HCT116 (cell line): ENCODE data around the gene NTSR1. TPM values are rescaled to one million over a fixed set of nuclear protein-coding genes. Genes with fewer than 3 reads are reported as not detected.

ENCODE experiments used
- ATAC-seq: fragments of 200-7000 bp; cut with Tn5 transposase; 2 replicates; pipeline ENCODE4 v1.9.1; 2020; ENCODE audit warnings: mild to moderate bottlenecking, moderate library complexity
- BruUV-seq: library from RNA; stranded (reverse); fragments of 400-500 nt; replicated peaks from 2 replicates; lab custom pipeline; 2021; lab: Mats Ljungman, UMichigan
- CTCF ChIA-PET: fragments of 300-600 bp; sonication (Branson Sonifier 250); formaldehyde crosslinking; loops from one replicate; lab custom pipeline; 2021; ENCODE audit warnings: antibody characterized with exemption; lab: Charles Lee
- POLR2A ChIA-PET: fragments of 300-600, 350-600 bp; sonication (Branson Sonifier 250); formaldehyde crosslinking; loops from one replicate; lab custom pipeline; 2021; ENCODE audit warnings: antibody characterized with exemption; lab: Charles Lee
- RAD21 ChIA-PET, 2 experiments: fragments of 300-600 bp; sonication (Branson Sonifier 250); formaldehyde crosslinking; loops; one replicate each; lab custom pipeline; 2023; ENCODE audit warnings: low total read pairs in 2 of 2; ENCODE audit not compliant: uncharacterized antibody in 2 of 2, unreplicated experiment in 2 of 2, low non-redundant PET in 1 of 2; lab: Charles Lee
- DNase-seq: peaks from one replicate; pipeline ENCODE4 v3.0.0-alpha.2; 2010; ENCODE audit warnings: low read depth, low spot score
- H2AFZ ChIP-seq: fragments of 200-600 bp; shearing (Covaris generic), sonication (generic); 2 replicates; pipeline ENCODE4 v1.6.1; 2017; ENCODE audit warnings: low read depth, mixed run types, mixed read lengths, antibody characterized with exemption, low read length; ENCODE audit not compliant: poor library complexity, severe bottlenecking
- H3K27ac ChIP-seq: 2 replicates; pipeline ENCODE4 v1.5.1; 2012; ENCODE audit warnings: low read depth, low read length
- H3K27me3 ChIP-seq: fragments of 200-600 bp; sonication (generic); 2 replicates; pipeline ENCODE4 v1.6.1; 2016; ENCODE audit warnings: mixed run types, low read length, mixed read lengths; ENCODE audit not compliant: insufficient read depth
- H3K36me3 ChIP-seq, 2 experiments: fragments of 200-500 bp in 1 of 2; fragments of 200-600 bp in 1 of 2; sonication (Bioruptor generic) in 1 of 2; sonication (generic) in 1 of 2; 2 replicates each; pipeline versions ENCODE4 v1.5.1 to v1.6.1; 2014 to 2016; ENCODE audit warnings: low read length in 2 of 2, inconsistent platforms in 1 of 2, mixed read lengths in 1 of 2, mixed run types in 1 of 2; ENCODE audit not compliant: insufficient read depth in 2 of 2, control insufficient read depth in 1 of 2
- H3K4me1 ChIP-seq, 2 experiments: fragments of 200-600 bp in 1 of 2; sonication (generic) in 1 of 2; 2 replicates each; pipeline versions ENCODE4 v1.5.1 to v1.6.1; 2012 to 2017; ENCODE audit warnings: low read length in 2 of 2, inconsistent platforms in 1 of 2, mild to moderate bottlenecking in 1 of 2, mixed read lengths in 1 of 2, mixed run types in 1 of 2, moderate library complexity in 1 of 2; ENCODE audit not compliant: insufficient read depth in 2 of 2, control insufficient read depth in 1 of 2
- H3K4me2 ChIP-seq: fragments of 200-600 bp; sonication (generic); 2 replicates; pipeline ENCODE4 v1.6.1; 2017; ENCODE audit warnings: mixed run types, low read length, mixed read lengths
- H3K4me3 ChIP-seq, 2 experiments: fragments of 200-600 bp in 1 of 2; sonication (generic) in 1 of 2; replicated peaks in 1 of 2; 2 replicates each; pipeline ENCODE4 v1.5.1; 2011 to 2016; ENCODE audit warnings: low read length in 2 of 2, control low read depth in 1 of 2, low read depth in 1 of 2, mild to moderate bottlenecking in 1 of 2, mixed read lengths in 1 of 2, mixed run types in 1 of 2
- H3K79me2 ChIP-seq: fragments of 200-600 bp; sonication (generic); 2 replicates; pipeline ENCODE4 v1.6.1; 2017; ENCODE audit warnings: mild to moderate bottlenecking, mixed run types, low read length, moderate library complexity, mixed read lengths; ENCODE audit not compliant: insufficient read depth
- H3K9ac ChIP-seq: fragments of 200-600 bp; sonication (generic); 2 replicates; pipeline ENCODE4 v1.6.1; 2016; ENCODE audit warnings: low read length, mixed read lengths
- H3K9me2 ChIP-seq: fragments of 200-600 bp; sonication (generic), shearing (Covaris generic); 2 replicates; pipeline ENCODE4 v1.6.1; 2017; ENCODE audit warnings: mixed run types, mild to moderate bottlenecking, moderate library complexity; ENCODE audit not compliant: insufficient read depth
- H3K9me3 ChIP-seq, 2 experiments: fragments of 200-500 bp in 1 of 2; fragments of 200-600 bp in 1 of 2; sonication (Bioruptor generic) in 1 of 2; sonication (generic) in 1 of 2; 2 replicates each; pipeline ENCODE4 v1.6.1; 2014 to 2017; ENCODE audit warnings: low read length in 2 of 2, mixed read lengths in 2 of 2, inconsistent platforms in 1 of 2, low read depth in 1 of 2, mild to moderate bottlenecking in 1 of 2, mixed run types in 1 of 2, moderate library complexity in 1 of 2; ENCODE audit not compliant: control insufficient read depth in 1 of 2, insufficient read depth in 1 of 2
- H4K20me1 ChIP-seq: fragments of 200-600 bp; sonication (generic), shearing (Covaris generic); 2 replicates; pipeline ENCODE4 v1.6.1; 2017; ENCODE audit warnings: mixed run types, mild to moderate bottlenecking, moderate library complexity; ENCODE audit not compliant: insufficient read depth
- ATF3 ChIP-seq: IDR thresholded peaks from 2 replicates; pipeline ENCODE4 v1.6.1; 2012
- CEBPB ChIP-seq: IDR thresholded peaks from 2 replicates; pipeline ENCODE4 v1.6.1; 2012; ENCODE audit warnings: low read depth
- CTCF ChIP-seq, 3 experiments: fragments of 200-600 bp in 1 of 3; sonication (generic) in 1 of 3; IDR thresholded peaks in 2 of 3; conservative IDR thresholded peaks in 1 of 3; 2 replicates each; pipeline ENCODE4 v1.5.1; 2012 to 2017; ENCODE audit warnings: low read depth in 2 of 3, low read length in 2 of 3, antibody characterized with exemption in 1 of 3, borderline replicate concordance in 1 of 3, control low read depth in 1 of 3, mild to moderate bottlenecking in 1 of 3, mixed read lengths in 1 of 3, mixed run types in 1 of 3, moderate library complexity in 1 of 3; ENCODE audit not compliant: insufficient read depth in 1 of 3
- EGR1 ChIP-seq: IDR thresholded peaks from 2 replicates; pipeline ENCODE4 v1.6.1; 2012; ENCODE audit warnings: low read depth
- ELF1 ChIP-seq: IDR thresholded peaks from 2 replicates; pipeline ENCODE4 v1.6.1; 2012; ENCODE audit warnings: low read depth, borderline replicate concordance
- EZH2 ChIP-seq: fragments of 200-600 bp; sonication (generic); IDR thresholded peaks from 2 replicates; pipeline ENCODE4 v1.6.1; 2017; ENCODE audit warnings: antibody characterized with exemption, mixed run types
- FOSL1 ChIP-seq: IDR thresholded peaks from 2 replicates; pipeline ENCODE4 v1.6.1; 2012; ENCODE audit warnings: low read depth
- JUND ChIP-seq: IDR thresholded peaks from 2 replicates; pipeline ENCODE4 v1.6.1; 2012
- POLR2A ChIP-seq: IDR thresholded peaks from 2 replicates; pipeline ENCODE4 v1.7.0; 2011; ENCODE audit warnings: borderline replicate concordance; ENCODE audit not compliant: insufficient read depth, insufficient read length; ENCODE audit errors: extremely low read depth
- POLR2AphosphoS5 ChIP-seq: IDR thresholded peaks from 2 replicates; pipeline ENCODE4 v1.6.1; 2011; ENCODE audit warnings: mild to moderate bottlenecking, low read depth, low read length, moderate library complexity
- SIN3A ChIP-seq: IDR thresholded peaks from 2 replicates; pipeline ENCODE4 v1.6.1; 2012; ENCODE audit warnings: low read depth
- SP1 ChIP-seq: IDR thresholded peaks from 2 replicates; pipeline ENCODE4 v1.6.1; 2012; ENCODE audit warnings: low read depth
- SRF ChIP-seq: IDR thresholded peaks from 2 replicates; pipeline ENCODE4 v1.6.1; 2012; ENCODE audit warnings: low read depth
- YY1 ChIP-seq: IDR thresholded peaks from 2 replicates; pipeline ENCODE4 v1.6.1; 2011; ENCODE audit warnings: low read length, low read depth, moderate library complexity, mild to moderate bottlenecking; ENCODE audit not compliant: insufficient replicate concordance; ENCODE audit errors: extremely low read depth
- ZBTB33 ChIP-seq: IDR thresholded peaks from 2 replicates; pipeline ENCODE4 v1.6.1; 2011; ENCODE audit warnings: mild to moderate bottlenecking, low read length, moderate library complexity; ENCODE audit not compliant: insufficient replicate concordance; ENCODE audit errors: extremely low read depth
- ZFX ChIP-seq: fragments of 450-650 bp; IDR thresholded peaks from 2 replicates; pipeline ENCODE4 v1.6.1; 2017
- ZNF274 ChIP-seq: fragments of 200-500 bp; sonication (Bioruptor generic); IDR thresholded peaks from 2 replicates; pipeline ENCODE4 v1.6.1; 2014; ENCODE audit warnings: mild to moderate bottlenecking, low read depth, low read length, inconsistent platforms
- intact Hi-C: fragments of 100-400 bp; cut with micrococcal nuclease; formaldehyde crosslinking; loops from 2 replicates; pipeline ENCODE4 v1.10.0; 2022
- total RNA-seq: library from RNA; stranded (reverse); gene quantifications from one replicate; pipeline ENCODE4 v1.2.1, GENCODE V29; 2021; ENCODE audit not compliant: unreplicated experiment
- TF ChIP-seq, protein P1 (sequence below): IDR thresholded peaks from 2 replicates; pipeline ENCODE4 v1.6.1; 2012; ENCODE audit warnings: low read depth

Gene NTSR1
- total RNA-seq, 1 experiment from 2014 or later: 187 TPM

GRCh38 chr20:62691487-62691886 is 17.1 kb upstream of the NTSR1 start:
- POLR2A ChIA-PET: no interaction called here
- RAD21 ChIA-PET: no interaction called here

More at GRCh38 chr20:62691487-62691886, 17.1 kb upstream of the NTSR1 start:
- no peak for DNase-seq
- Histone ChIP-seq H3K4me1 (peaks cover 6 to 24% of the 10 kb centered on the region in 2 experiments), H3K4me3 (no peak overlapping the region), H3K27me3 (no peaks in the 10 kb centered on the region), H3K9me3 (no peaks in the 10 kb centered on the region), H3K9ac (no peak overlapping the region), H2AFZ (no peak overlapping the region), H3K4me2 (no peak overlapping the region), H3K79me2 (no peaks in the 10 kb centered on the region), H3K27ac (no peak overlapping the region), H3K36me3 (no peaks in the 10 kb centered on the region), H3K9me2 (no peaks in the 10 kb centered on the region), H4K20me1 (no peaks in the 10 kb centered on the region)
- no peak for TF ChIP-seq YY1
- TF ChIP-seq SP1: no peak
- no peak for TF ChIP-seq EGR1
- TF ChIP-seq SRF: no peak
- no peak for TF ChIP-seq JUND
- no peak for TF ChIP-seq ZFX
- no peak for TF ChIP-seq CEBPB
- TF ChIP-seq CTCF (IDR thresholded peaks at IDR 0.05 in 2 of 3, conservative IDR thresholded peaks at IDR 0.05 in 1 of 3; ENCODE audit: borderline replicate concordance in 1 of 3, insufficient read depth in 1 of 3, low read depth in 2 of 3, low read length in 2 of 3): no peak
- TF ChIP-seq POLR2A: no peak
- TF ChIP-seq SIN3A: no peak
- TF ChIP-seq POLR2AphosphoS5: no peak
- no peak for TF ChIP-seq ZNF274
- no peak for TF ChIP-seq ATF3
- TF ChIP-seq ELF1: no peak
- TF ChIP-seq, protein P1, sequence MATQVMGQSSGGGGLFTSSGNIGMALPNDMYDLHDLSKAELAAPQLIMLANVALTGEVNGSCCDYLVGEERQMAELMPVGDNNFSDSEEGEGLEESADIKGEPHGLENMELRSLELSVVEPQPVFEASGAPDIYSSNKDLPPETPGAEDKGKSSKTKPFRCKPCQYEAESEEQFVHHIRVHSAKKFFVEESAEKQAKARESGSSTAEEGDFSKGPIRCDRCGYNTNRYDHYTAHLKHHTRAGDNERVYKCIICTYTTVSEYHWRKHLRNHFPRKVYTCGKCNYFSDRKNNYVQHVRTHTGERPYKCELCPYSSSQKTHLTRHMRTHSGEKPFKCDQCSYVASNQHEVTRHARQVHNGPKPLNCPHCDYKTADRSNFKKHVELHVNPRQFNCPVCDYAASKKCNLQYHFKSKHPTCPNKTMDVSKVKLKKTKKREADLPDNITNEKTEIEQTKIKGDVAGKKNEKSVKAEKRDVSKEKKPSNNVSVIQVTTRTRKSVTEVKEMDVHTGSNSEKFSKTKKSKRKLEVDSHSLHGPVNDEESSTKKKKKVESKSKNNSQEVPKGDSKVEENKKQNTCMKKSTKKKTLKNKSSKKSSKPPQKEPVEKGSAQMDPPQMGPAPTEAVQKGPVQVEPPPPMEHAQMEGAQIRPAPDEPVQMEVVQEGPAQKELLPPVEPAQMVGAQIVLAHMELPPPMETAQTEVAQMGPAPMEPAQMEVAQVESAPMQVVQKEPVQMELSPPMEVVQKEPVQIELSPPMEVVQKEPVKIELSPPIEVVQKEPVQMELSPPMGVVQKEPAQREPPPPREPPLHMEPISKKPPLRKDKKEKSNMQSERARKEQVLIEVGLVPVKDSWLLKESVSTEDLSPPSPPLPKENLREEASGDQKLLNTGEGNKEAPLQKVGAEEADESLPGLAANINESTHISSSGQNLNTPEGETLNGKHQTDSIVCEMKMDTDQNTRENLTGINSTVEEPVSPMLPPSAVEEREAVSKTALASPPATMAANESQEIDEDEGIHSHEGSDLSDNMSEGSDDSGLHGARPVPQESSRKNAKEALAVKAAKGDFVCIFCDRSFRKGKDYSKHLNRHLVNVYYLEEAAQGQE: no peak
- no peak for TF ChIP-seq FOSL1
- TF ChIP-seq ZBTB33: no peak
- no peak for TF ChIP-seq EZH2
- intact Hi-C loops: no loop called here
- CTCF ChIA-PET: interaction anchor here (1.1 kb wide), 2 partner anchors 13 to 100 kb away, joined by 3 to 4 read pairs; no protein-coding TSS in a partner anchor
- no TSS peak for BruUV-seq
- ATAC-seq: no peak
